A549 (cell line): ENCODE results near the gene CNKSR1. TPM values are rescaled to one million over a fixed set of nuclear protein-coding genes. Genes with fewer than 3 reads are reported as not detected.

Source experiments
- ATAC-seq, 2 experiments: fragments of 200-7000 bp in 1 of 2; fragments of >200 bp in 1 of 2; cut with Nextera tagmentation in 1 of 2; cut with Tn5 transposase in 1 of 2; 3 replicates each; pipeline versions ENCODE4 v1.8.0 to v1.9.1; 2018 to 2020; ENCODE audit warnings: mild to moderate bottlenecking in 1 of 2, moderate library complexity in 1 of 2
- CTCF ChIA-PET: fragments of 300-600 bp; sonication (Branson Sonifier 250); formaldehyde crosslinking; extraction: SDS; loops from one replicate; lab custom pipeline; 2021; ENCODE audit warnings: antibody characterized with exemption, inconsistent platforms; lab: Yijun Ruan, JAX
- POLR2A ChIA-PET: fragments of 350-600 bp; formaldehyde crosslinking; extraction: SDS; loops from one replicate; lab custom pipeline; 2021; ENCODE audit warnings: antibody characterized with exemption, inconsistent platforms; lab: Yijun Ruan, JAX
- DNase-seq, 2 experiments: peaks; one replicate each; pipeline versions ENCODE4 v3.0.0 to v3.0.0-alpha.2; 2011 to 2016; ENCODE audit warnings: low read depth in 1 of 2, low spot score in 1 of 2
- FAIRE-seq: peaks from 2 replicates; lab custom pipeline; 2011; peaks lifted over from hg19 to GRCh38; lab: Jason Lieb, UNC
- H3K27ac ChIP-seq, 2 experiments: fragments of >200 bp; sonication (Bioruptor Twin); formaldehyde crosslinking; 3 replicates each; pipeline ENCODE4 v1.5.1; 2016 to 2017
- H3K4me1 ChIP-seq: fragments of >200 bp; sonication (Bioruptor Twin); formaldehyde crosslinking; 3 replicates; pipeline ENCODE4 v1.6.1; 2016
- H3K4me2 ChIP-seq: fragments of >200 bp; sonication (Bioruptor Twin); formaldehyde crosslinking; 3 replicates; pipeline ENCODE4 v1.6.1; 2016
- H3K4me3 ChIP-seq: fragments of >200 bp; sonication (Bioruptor Twin); formaldehyde crosslinking; 3 replicates; pipeline ENCODE4 v1.5.1; 2016
- H3K9me3 ChIP-seq: fragments of >200 bp; sonication (Bioruptor Twin); formaldehyde crosslinking; 3 replicates; pipeline ENCODE4 v1.6.1; 2016
- BHLHE40 ChIP-seq: IDR thresholded peaks from 2 replicates; pipeline ENCODE4 v1.6.1; 2012; ENCODE audit warnings: low read depth, low read length, inconsistent platforms
- CBX2 ChIP-seq: fragments of 200-600 bp; sonication (generic); IDR thresholded peaks from 2 replicates; pipeline ENCODE4 v1.6.1; 2016; ENCODE audit warnings: low read depth, mild to moderate bottlenecking, borderline replicate concordance
- EHF ChIP-seq: fragments of 250-450 bp; sonication (Bioruptor Pico); IDR thresholded peaks from 2 replicates; pipeline ENCODE4 v1.5.0; 2020; ENCODE audit warnings: mild to moderate bottlenecking
- ESRRA ChIP-seq: fragments of 150-350 bp; IDR thresholded peaks from 2 replicates; pipeline ENCODE4 v1.6.1; 2014; ENCODE audit warnings: mild to moderate bottlenecking, low read length, borderline replicate concordance
- HOXB13 ChIP-seq: fragments of 250-450 bp; sonication (Bioruptor Pico); IDR thresholded peaks from 2 replicates; pipeline ENCODE4 v1.5.0; 2020; ENCODE audit warnings: low read depth, mild to moderate bottlenecking, moderate library complexity
- JUN ChIP-seq, 2 experiments: fragments of >200 bp; sonication (Bioruptor Twin); formaldehyde crosslinking; IDR thresholded peaks; 2 replicates in 1 of 2; 3 replicates in 1 of 2; pipeline ENCODE4 v1.6.1; 2016 to 2017
- JUNB ChIP-seq: fragments of >200 bp; sonication (Bioruptor Twin); formaldehyde crosslinking; IDR thresholded peaks from 2 replicates; pipeline ENCODE4 v1.6.1; 2016
- KDM5A ChIP-seq: fragments of 200-600 bp; sonication (generic); IDR thresholded peaks from 2 replicates; pipeline ENCODE4 v1.6.1; 2016; ENCODE audit warnings: antibody characterized with exemption, mild to moderate bottlenecking
- MAX ChIP-seq: IDR thresholded peaks from 2 replicates; pipeline ENCODE4 v1.6.1; 2012
- MAZ ChIP-seq: fragments of 150-350 bp; IDR thresholded peaks from 2 replicates; pipeline ENCODE4 v1.6.1; 2014; ENCODE audit warnings: antibody characterized with exemption, low read depth, low read length, borderline replicate concordance
- REST ChIP-seq: fragments of 200-600 bp; sonication (generic); IDR thresholded peaks from 2 replicates; pipeline ENCODE4 v1.6.1; 2016; ENCODE audit warnings: antibody characterized with exemption, mild to moderate bottlenecking, moderate library complexity
- RFX5 ChIP-seq: fragments of 450-650 bp; IDR thresholded peaks from 2 replicates; pipeline ENCODE4 v1.7.1; 2014; ENCODE audit warnings: antibody characterized with exemption, mild to moderate bottlenecking, moderate library complexity
- SMC3 ChIP-seq: fragments of >200 bp; sonication (Bioruptor Twin); formaldehyde crosslinking; IDR thresholded peaks from 3 replicates; pipeline ENCODE4 v1.6.1; 2018; ENCODE audit warnings: inconsistent platforms
- TP53 ChIP-seq: fragments of 250-450 bp; sonication (Bioruptor Pico); IDR thresholded peaks from 2 replicates; pipeline ENCODE4 v1.5.0; 2021; ENCODE audit warnings: mild to moderate bottlenecking, moderate library complexity
- WGBS: methylation state at CpG from one replicate; pipeline ENCODE4 v1.1.6; 2017; ENCODE audit errors: missing lambda C conversion rate; 5-methylcytosine and 5-hydroxymethylcytosine counted together
- polyA plus RNA-seq, 4 experiments: library from polyadenylated mRNA; depleted of rRNA in 3 of 4; stranded (reverse); fragments of >200 nt; fragmentation: RNase III in 1 of 4; extraction: RNeasy Plus Mini Kit Qiagen cat#74134 plus additional on column Dnase treatment in 1 of 4; gene quantifications; 2 replicates in 3 of 4; 3 replicates in 1 of 4; pipeline ENCODE4 v1.2.3, GENCODE V29; 2011 to 2017
- TF ChIP-seq, protein P1 (sequence below): fragments of >200 bp; sonication (Bioruptor Twin); formaldehyde crosslinking; IDR thresholded peaks from 3 replicates; pipeline ENCODE4 v1.6.1; 2016
- TF ChIP-seq, protein P2 (sequence below): fragments of >200 bp; sonication (Bioruptor Twin); formaldehyde crosslinking; IDR thresholded peaks from 2 replicates; pipeline ENCODE4 v1.6.1; 2016

CNKSR1 gene
- polyA plus RNA-seq, 2 of the 4 experiments (the other 2 are of a cell fraction), result 0.17 to 0.32 TPM

DNA sequence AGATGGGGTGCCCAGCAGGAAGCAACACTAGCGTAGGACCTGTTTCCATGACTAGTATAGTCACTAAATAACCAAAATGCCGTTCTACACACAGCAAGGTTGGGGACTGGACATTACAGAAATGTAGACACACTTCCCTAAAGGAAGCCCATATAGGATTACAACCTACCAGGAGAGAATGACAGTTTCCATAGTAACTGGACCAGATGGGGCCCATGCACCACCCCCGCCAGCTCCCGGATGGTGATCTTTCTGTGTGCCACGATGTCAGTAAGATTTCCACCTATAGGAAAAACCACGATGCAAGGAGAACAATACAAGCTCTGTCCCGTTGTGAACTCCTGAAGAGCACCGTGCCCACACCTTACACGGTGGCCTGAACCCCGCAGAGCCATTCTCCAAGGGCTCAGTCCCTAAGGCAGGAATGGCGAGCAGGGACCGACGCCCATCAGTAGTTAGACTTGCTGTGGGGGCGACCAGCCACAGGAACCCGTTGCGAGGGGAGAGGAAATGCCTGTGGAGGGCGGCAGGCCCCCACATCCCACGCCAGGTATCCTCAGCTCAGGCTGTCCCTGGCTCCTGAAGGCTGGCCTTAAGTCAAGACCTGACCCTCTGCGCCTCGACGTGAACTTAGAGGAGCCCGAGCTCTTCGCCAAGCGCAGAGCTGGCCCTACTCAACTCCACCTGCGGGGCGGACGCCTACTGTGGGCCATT lies 43.1 kb downstream of the CNKSR1 start:
- TF ChIP-seq RFX5 (no peak), BHLHE40 (no peak), MAZ (no peak), JUNB (no peak), TP53 (CRISPR knock-in tag) (no peak), SMC3 (no peak), CBX2 (no peak)
- TF ChIP-seq, protein P1, sequence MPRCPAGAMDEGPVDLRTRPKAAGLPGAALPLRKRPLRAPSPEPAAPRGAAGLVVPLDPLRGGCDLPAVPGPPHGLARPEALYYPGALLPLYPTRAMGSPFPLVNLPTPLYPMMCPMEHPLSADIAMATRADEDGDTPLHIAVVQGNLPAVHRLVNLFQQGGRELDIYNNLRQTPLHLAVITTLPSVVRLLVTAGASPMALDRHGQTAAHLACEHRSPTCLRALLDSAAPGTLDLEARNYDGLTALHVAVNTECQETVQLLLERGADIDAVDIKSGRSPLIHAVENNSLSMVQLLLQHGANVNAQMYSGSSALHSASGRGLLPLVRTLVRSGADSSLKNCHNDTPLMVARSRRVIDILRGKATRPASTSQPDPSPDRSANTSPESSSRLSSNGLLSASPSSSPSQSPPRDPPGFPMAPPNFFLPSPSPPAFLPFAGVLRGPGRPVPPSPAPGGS, result no peak
- POLR2A ChIA-PET, result no interaction called here
- WGBS, result 92% methylated on average over 21 of the region's 27 CpGs

DNA sequence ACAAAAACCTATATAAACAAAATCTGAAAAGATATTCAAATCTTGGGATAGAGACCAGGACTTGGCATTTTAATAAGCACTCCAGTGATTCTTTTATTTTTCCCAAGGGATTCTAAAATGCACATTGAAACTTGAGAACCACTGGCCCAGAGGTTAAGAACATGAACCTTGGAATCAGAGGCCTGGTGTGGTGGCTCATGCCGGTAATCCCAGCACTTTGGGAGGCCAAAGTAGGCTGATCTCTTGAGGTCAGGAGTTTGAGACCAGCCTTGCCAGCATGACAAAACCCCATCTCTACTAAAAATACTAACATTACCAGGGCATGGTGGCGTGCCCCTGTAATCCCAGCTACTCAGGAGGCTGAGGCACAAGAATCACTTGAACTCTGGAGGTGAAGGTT lies 43.8 kb downstream of the CNKSR1 start:
- Histone ChIP-seq H3K4me2 (no peak overlapping the region), H3K4me1 (peaks cover 17% of the 10 kb centered on the region; the same call in 2 of the 3 replicates), H3K4me3 (no peak overlapping the region), H3K27ac (no peak overlapping the region), H3K9me3 (no peaks in the 10 kb centered on the region)
- no peak for FAIRE-seq
- ChIA-PET POLR2A (interaction anchor here (0.7 kb wide), 1 partner anchor 13 kb away, joined by 6 read pairs; the partner anchor contains the start of gene CEP85), CTCF (interaction anchor here (1.1 to 2.5 kb wide), 3 partner anchors 9 to 51 kb away, joined by 3 to 12 read pairs (median 4); partner anchors contain the start of genes CEP85 and ZNF593)
- no peak for DNase-seq
- TF ChIP-seq ESRRA (no peak), JUN (IDR thresholded peaks at IDR 0.05) (no peak), KDM5A (no peak), HOXB13 (no peak), REST (no peak), MAX (no peak), EHF (CRISPR knock-in tag) (no peak)
- TF ChIP-seq, protein P1, result no peak
- TF ChIP-seq, protein P2, sequence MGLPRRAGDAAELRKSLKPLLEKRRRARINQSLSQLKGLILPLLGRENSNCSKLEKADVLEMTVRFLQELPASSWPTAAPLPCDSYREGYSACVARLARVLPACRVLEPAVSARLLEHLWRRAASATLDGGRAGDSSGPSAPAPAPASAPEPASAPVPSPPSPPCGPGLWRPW, result no peak
- WGBS, result 81% methylated on average over 2 of the region's 2 CpGs
- no peak for ATAC-seq

More for the DNA sequence above, 43.1 kb downstream of the CNKSR1 start:
- Histone ChIP-seq H3K4me2 (no peak overlapping the region), H3K9me3 (no peaks in the 10 kb centered on the region), H3K27ac (no peak overlapping the region), H3K4me3 (no peak overlapping the region), H3K4me1 (peaks cover 17% of the 10 kb centered on the region; the same call in 2 of the 3 replicates)
- ATAC-seq (peak in 1 of 2 experiments; percentile 19; a peak in 2 of 6 replicates), DNase-seq (no peak), FAIRE-seq (no peak)
- CTCF ChIA-PET, result interaction anchor here (1.1 to 2.5 kb wide), 3 partner anchors 10 to 51 kb away, joined by 3 to 12 read pairs (median 4); partner anchors contain the start of genes CEP85 and ZNF593
